GM19240 (cell line): ENCODE measurements around the gene LGALS3BP.
"Not testable (repeated sequence)": the region's sequence is repeated elsewhere in the genome, so short reads cannot be mapped to it uniquely, and the experiment has no call there.

Experiments
- DNase-seq: peaks from one replicate; pipeline ENCODE4 v3.0.0; 2011; ENCODE audit warnings: low spot score; ENCODE audit not compliant: insufficient read length

LGALS3BP gene

GRCh38 chr17:78966123-78966813 lies 13.5 kb downstream of the LGALS3BP start:
- no peak for DNase-seq

DNA sequence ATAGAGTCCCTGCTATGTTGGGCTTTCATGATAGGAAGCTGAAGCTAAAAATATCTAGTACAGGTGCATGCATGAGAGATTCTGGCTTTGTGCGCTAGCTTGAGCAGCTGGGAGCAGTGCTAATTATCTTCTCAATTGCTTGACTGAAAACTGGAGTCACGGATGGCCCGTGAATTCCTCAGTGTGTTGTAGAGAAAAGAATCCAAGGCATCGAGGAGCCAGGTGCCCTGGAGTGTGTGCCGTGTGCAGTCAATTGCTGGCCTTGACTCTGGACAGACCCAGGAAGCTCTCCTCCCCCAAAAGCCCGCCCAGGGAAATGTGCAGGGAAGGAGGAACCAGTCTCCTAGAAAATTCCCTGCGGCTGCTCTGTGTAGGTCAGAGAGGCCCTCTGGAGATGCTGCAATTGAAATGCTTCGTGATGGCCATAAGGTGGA lies 14.2 kb downstream of the LGALS3BP start:
- no peak for DNase-seq

GRCh38 chr17:78963378-78963777 lies 16.3 kb downstream of the LGALS3BP start:
- no peak for DNase-seq

- DNase-seq: not testable (repeated sequence)
These were observed 16.8 kb downstream of the LGALS3BP start for GRCh38 chr17:78962984-78963348.

GRCh38 chr17:78962345-78962983 lies 17.3 kb downstream of the LGALS3BP start:
- no peak for DNase-seq

GRCh38 chr17:78961571-78961970 lies 18.2 kb downstream of the LGALS3BP start:
- DNase-seq: no peak

DNA sequence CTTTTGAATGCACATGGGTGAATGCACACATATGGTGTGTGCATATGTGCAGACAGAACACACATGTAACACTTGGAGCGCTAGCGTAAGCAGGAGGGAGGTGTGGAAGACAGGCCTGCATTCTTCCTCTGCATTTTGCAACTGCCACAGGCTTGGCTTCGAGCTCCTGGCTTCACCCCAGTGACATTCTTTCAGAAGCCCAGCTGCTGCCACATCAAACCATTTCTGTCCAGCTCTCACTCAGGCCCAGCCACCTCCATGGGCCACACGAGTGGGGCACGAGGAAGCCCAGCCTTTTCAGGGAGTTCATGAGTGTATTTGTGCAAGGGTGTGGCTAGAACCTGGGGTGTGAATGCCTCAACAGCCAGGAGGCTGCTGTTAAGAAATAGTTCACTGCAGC lies 18.8 kb downstream of the LGALS3BP start:
- DNase-seq: no peak

DNA sequence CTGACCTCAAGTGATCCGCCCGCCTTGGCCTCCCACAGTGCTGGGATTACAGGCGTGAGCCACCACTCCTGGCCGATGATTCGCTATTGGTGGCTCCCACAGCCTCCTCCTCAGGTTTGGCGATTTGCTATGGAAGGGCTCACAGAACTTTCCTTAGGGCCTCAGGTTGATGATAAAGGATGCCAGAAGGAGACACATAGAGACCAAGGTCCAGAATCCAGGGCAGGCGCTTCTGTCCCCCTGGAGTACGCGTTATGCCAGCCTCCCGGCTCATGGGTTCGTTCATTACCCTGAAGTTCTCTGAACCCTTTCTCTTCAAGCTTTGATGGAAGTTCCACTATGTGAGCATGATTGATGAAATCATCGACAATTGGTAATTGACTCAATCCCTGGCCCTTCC lies 19.9 kb downstream of the LGALS3BP start:
- DNase-seq: no peak

DNA sequence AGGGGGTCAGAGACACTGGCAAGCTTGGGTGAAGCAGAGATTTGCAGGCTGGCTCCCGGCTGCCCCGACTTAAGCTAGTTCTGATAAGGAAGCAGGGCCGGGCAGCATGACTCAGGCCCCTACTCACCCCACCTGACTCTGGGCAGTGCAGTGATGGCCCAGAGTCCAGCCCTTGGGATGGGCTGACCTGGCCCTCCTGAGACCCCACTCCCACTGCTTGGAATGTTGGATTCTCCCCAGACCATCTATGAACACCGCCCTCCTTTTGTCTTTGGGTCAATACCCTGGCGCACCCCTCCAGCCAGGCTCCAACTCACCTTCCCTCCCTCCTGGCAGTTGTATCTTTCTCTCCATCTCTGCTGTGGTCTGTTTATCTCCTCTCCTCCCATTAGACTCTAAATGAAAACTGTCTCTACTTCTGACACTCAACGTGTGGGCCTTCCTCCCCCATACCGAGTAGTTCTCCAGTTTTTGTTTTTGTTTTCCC lies 21.0 kb downstream of the LGALS3BP start:
- no peak for DNase-seq

DNA sequence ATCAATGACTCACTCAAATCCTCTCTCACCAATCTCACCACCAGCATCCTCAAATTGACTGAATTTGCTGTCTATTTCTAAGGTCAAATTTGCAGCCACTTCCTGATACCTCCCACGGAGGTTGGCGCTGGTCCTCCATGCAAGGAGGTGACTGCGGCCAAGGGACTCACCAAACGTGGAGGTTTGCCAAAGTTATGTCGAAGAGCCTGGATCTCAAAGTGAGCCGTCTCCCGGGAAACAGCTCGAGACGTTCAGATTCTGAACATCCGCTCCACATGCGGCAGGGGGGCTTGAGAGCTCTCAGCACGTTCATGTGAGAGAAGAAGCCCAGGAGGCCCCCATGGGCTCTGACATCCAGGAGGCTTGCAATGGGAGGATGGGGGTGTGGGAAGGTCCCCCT lies 22.6 kb downstream of the LGALS3BP start:
- no peak for DNase-seq

DNA sequence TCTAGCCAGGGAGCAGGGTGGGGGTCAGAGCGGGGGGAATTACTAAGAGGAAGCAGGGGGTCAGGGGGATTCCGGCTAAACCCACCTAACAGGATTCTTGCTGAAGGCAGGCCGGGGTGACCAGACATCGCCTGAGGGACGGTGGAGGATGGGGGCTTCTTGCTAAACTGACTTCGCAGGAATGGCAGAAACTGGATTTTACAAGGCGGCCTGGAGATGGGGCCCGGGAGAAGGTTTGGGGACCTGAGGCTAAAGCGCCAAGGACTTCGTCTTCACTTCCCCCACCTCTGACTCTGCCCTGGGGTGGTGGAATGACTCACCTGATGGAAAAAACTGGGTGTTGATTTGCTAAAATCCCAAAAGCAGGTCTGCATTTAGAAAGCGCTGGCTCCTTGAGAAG lies 23.5 kb downstream of the LGALS3BP start:
- no peak for DNase-seq

GRCh38 chr17:78954684-78955083 lies 25.0 kb downstream of the LGALS3BP start:
- no peak for DNase-seq

GRCh38 chr17:78953356-78954350 lies 26.1 kb downstream of the LGALS3BP start:
- DNase-seq: no peak

GRCh38 chr17:78952706-78953105 lies 27.0 kb downstream of the LGALS3BP start:
- DNase-seq: no peak

GRCh38 chr17:78951967-78952551 lies 27.7 kb downstream of the LGALS3BP start:
- no peak for DNase-seq

- no peak for DNase-seq
These were observed 28.9 kb downstream of the LGALS3BP start for GRCh38 chr17:78950870-78951269.

DNA sequence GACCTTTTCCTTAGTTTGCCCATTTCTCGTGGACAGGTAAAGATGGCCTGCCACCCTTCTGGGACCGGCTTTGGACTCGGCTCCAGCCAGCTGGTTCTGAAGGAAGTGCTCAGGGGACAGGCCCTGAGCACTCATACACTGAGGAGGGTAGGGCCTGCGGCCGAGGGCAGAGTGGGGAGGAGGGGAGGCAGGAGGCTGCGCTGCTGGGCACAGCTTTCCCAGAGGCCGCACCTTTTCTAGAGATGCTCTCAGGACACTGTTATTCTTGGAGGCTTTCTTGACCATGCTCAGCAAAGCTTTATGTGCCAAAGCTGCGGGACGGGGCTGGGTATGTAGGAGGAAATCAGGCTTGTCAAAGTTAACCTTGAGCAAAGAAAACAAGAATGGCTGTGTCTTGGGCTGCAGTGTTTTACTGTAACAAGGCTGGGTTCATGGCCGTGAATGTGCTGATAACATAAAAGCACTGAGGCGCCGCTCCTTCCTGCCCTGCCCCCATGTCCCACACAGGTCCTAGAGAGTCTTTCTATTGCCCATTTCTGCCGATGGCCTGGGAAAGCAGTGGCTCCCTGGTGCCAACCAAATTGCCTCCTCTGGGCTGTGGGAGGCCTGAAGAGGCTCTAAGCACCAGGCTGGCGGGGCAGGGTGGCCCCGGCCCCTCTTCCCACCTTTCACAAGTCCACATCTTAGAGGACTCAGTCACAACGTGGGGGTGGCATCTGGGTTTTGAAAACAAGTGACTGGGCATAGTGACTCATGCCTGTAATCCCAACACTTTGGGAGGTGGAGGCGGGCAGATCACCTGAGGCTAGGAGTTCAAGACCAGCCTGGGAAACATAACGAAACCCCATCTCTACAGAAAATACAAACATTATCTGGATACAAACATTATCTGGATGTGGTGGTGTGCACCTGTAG lies 32.2 kb downstream of the LGALS3BP start:
- DNase-seq: no peak

DNA sequence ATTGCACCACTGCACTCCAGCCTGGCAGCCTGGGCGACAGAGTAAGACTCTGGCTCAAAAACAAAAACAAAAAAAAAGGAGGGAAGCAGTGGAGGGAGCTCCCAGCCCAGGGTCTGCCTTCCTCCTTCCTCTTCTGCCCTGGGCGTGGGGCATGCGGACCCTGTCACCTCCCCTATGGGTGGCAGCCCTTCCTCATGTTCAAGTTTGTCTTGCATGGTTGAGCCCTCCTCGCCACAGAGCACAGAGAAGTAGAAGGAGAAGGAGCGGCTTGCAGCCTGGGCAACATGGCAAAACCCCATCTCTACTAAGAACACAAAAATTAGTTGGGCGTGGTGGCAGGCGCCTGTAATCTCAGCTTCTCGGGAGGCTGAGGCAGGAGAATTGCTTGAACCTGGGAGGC lies 33.1 kb downstream of the LGALS3BP start:
- DNase-seq: no peak

DNA sequence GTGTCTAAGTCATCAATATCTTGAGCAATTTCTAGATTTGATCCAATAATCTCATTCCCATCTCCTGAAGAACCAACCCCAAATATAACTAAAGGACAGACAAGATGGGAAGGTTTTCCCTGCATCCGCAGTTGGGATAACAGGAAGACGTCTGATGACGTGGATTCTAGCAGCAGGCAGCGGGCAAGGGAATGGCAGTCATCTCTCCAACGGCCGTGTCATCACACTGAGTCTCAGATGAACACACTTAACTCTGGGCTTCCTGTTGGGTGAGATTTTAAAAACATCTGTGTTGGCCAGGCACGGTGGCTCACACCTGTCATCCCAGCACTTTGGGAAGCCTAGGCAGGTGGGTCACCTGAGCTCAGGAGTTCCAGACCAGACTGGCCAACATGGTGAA lies 33.6 kb downstream of the LGALS3BP start:
- DNase-seq: no peak

DNA sequence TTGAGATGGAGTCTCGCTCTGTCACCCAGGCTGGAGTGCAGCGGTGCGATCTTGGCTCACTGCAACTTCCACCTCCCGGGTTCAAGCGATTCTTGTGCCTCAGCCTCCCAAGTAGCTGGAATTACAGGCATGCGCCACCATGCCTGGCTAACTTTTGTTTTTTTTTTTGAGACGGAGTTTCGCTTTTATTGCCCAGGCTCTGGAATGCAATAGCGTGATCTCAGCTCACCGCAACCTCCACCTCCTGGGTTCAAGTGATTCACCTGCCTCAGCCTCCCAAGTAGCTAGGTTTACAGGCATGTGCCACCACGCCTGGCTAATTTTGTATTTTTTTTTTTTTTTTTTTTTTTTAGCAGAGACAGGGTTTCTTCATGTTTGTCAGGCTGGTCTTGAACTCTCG lies 34.3 kb downstream of the LGALS3BP start:
- not testable (repeated sequence) for DNase-seq
